Duodenal mucosa (tissue), 2 donors: ENCODE results near the gene FSHR.

ENCODE experiments used
- H3K27ac ChIP-seq: one replicate; pipeline ENCODE4 v1.7.0; 2013; ENCODE audit warnings: low read depth, low read length
- H3K27me3 ChIP-seq, 2 donors: one replicate each; pipeline ENCODE4 v1.7.0; 2013; ENCODE audit warnings: low read length in 2 of 2, control low read depth in 1 of 2; ENCODE audit not compliant: insufficient read depth in 2 of 2, control insufficient read depth in 1 of 2
- H3K36me3 ChIP-seq, 2 donors: one replicate each; pipeline ENCODE4 v1.7.0; 2013; ENCODE audit warnings: low read length in 2 of 2, control low read depth in 1 of 2; ENCODE audit not compliant: insufficient read depth in 2 of 2, control insufficient read depth in 1 of 2
- H3K4me1 ChIP-seq, 2 donors: one replicate each; pipeline ENCODE4 v1.7.0; 2013; ENCODE audit warnings: low read length in 2 of 2, control low read depth in 1 of 2; ENCODE audit not compliant: insufficient read depth in 2 of 2, control insufficient read depth in 1 of 2
- H3K4me3 ChIP-seq, 2 donors: one replicate each; pipeline ENCODE4 v1.7.0; 2013; ENCODE audit warnings: low read length in 2 of 2, low read depth in 1 of 2
- H3K9ac ChIP-seq, 2 donors: one replicate each; pipeline ENCODE4 v1.7.0; 2013; ENCODE audit warnings: low read length in 2 of 2, low read depth in 1 of 2
- H3K9me3 ChIP-seq, 2 donors: one replicate each; pipeline ENCODE4 v1.7.0; 2013; ENCODE audit warnings: low read length in 2 of 2, control low read depth in 1 of 2; ENCODE audit not compliant: control insufficient read depth in 1 of 2

FSHR gene

GRCh38 chr2:49042488-49042887 is 111.8 kb downstream of the FSHR start:
- no peak overlapping the region for H3K27ac ChIP-seq
- no peaks in the 10 kb centered on the region for H3K4me1 ChIP-seq
- no peak overlapping the region for H3K4me3 ChIP-seq
- H3K9ac ChIP-seq, result no peak overlapping the region
- H3K27me3 ChIP-seq, result no peaks in the 10 kb centered on the region
- no peaks in the 10 kb centered on the region for H3K9me3 ChIP-seq
- H3K36me3 ChIP-seq, result no peaks in the 10 kb centered on the region

- H3K4me1 ChIP-seq, result no peaks in the 10 kb centered on the region
- no peak overlapping the region for H3K4me3 ChIP-seq
- no peaks in the 10 kb centered on the region for H3K36me3 ChIP-seq
- H3K27ac ChIP-seq, result no peak overlapping the region
- H3K9ac ChIP-seq, result no peak overlapping the region
- H3K27me3 ChIP-seq, result no peaks in the 10 kb centered on the region
- H3K9me3 ChIP-seq, result no peaks in the 10 kb centered on the region
These were observed 113.3 kb downstream of the FSHR start for GRCh38 chr2:49041061-49041460.

DNA sequence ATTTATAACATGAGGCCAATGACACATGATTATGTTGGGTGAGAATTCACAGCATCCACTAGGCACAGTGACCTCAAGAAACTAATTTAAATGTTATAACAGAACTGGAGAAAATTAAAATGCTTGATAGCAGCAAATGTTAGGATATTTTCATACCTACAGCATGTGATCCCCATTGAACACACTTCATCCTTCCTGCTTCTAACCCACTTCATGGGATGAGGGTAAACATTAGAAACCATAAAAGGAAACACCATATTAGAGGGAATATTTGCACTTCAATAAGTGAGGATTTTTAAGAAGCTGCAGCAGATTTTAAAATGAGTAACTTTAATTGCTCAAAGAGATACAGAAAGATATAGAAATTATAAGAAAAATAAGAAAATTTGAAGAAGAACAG is 117.1 kb downstream of the FSHR start:
- H3K36me3 ChIP-seq, result no peaks in the 10 kb centered on the region
- H3K9ac ChIP-seq, result no peak overlapping the region
- H3K27me3 ChIP-seq, result no peaks in the 10 kb centered on the region
- H3K27ac ChIP-seq, result no peak overlapping the region
- H3K9me3 ChIP-seq, result no peaks in the 10 kb centered on the region
- H3K4me1 ChIP-seq, result no peaks in the 10 kb centered on the region
- H3K4me3 ChIP-seq, result no peak overlapping the region

- Histone ChIP-seq H3K27me3 (no peaks in the 10 kb centered on the region), H3K27ac (no peak overlapping the region), H3K9ac (no peak overlapping the region), H3K4me1 (no peaks in the 10 kb centered on the region), H3K36me3 (no peaks in the 10 kb centered on the region), H3K9me3 (no peaks in the 10 kb centered on the region), H3K4me3 (no peak overlapping the region)
These were observed 118.8 kb downstream of the FSHR start for GRCh38 chr2:49035481-49035880.

DNA sequence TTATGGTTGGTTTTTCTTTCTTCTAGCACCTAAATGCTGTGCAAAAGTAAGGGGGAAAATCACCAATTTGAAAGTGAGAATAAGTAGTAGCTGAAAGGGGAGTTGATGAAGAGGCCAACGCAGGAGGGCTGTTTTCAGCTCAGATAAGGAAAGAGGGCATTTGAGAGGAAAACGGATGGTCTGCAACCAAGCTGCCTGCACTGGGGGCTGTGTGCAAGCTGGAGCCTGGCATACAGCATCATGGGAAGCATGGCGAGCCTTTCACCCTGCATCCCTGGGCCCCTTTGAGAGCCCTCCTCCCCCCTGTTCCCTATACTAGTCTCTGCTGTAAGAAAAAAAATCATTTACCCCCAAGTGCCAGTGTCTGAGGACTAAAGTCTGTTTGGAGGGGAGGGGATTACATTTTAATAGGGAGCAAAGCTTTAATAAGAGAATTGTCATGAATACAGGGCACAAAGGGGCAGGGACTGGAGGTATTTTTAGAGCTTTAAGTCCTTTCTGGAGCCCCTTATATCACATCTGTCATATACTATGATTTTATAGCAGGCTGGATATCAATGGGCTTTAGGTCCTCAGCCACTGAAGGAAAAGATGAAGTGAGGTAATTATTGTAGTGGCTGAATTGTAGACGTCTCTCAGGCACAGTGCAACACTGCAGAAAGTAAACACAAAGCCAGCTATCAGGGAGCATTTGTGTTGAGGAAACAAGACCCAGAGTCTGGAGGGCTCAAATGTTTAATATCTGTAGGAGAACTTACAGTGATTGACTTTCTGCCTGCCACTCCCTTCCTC is 120.7 kb downstream of the FSHR start:
- no peak overlapping the region for H3K4me3 ChIP-seq
- H3K27ac ChIP-seq, result no peak overlapping the region
- H3K27me3 ChIP-seq, result no peaks in the 10 kb centered on the region
- H3K9me3 ChIP-seq, result no peaks in the 10 kb centered on the region
- no peak overlapping the region for H3K9ac ChIP-seq
- H3K4me1 ChIP-seq, result no peaks in the 10 kb centered on the region
- no peaks in the 10 kb centered on the region for H3K36me3 ChIP-seq

GRCh38 chr2:49032936-49033335 is 121.4 kb downstream of the FSHR start:
- H3K4me3 ChIP-seq, result no peak overlapping the region
- no peaks in the 10 kb centered on the region for H3K36me3 ChIP-seq
- H3K27ac ChIP-seq, result no peak overlapping the region
- H3K9me3 ChIP-seq, result no peaks in the 10 kb centered on the region
- H3K9ac ChIP-seq, result no peak overlapping the region
- H3K27me3 ChIP-seq, result no peaks in the 10 kb centered on the region
- no peaks in the 10 kb centered on the region for H3K4me1 ChIP-seq

DNA sequence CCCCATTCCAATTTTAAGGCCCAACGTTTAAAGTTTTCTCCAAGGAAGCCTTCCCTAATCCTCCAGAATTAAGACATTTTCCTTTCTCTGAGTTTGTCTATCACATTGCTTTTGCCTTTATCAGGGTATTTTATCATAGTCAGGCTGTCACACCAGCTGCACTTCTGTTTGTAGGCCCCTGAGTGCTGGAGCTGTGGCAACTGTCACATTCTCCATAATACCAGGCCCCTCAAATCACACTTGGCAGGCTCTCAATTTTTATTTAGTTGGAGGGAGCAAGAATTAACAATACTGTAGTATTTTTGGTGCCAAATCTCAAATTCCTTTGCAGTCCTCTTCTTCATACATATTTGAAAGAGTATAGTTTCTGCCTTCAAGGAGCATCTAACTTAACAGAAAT is 122.2 kb downstream of the FSHR start:
- no peak overlapping the region for H3K27ac ChIP-seq
- no peaks in the 10 kb centered on the region for H3K9me3 ChIP-seq
- no peak overlapping the region for H3K4me3 ChIP-seq
- H3K36me3 ChIP-seq, result no peaks in the 10 kb centered on the region
- H3K4me1 ChIP-seq, result no peaks in the 10 kb centered on the region
- no peak overlapping the region for H3K9ac ChIP-seq
- H3K27me3 ChIP-seq, result no peaks in the 10 kb centered on the region

DNA sequence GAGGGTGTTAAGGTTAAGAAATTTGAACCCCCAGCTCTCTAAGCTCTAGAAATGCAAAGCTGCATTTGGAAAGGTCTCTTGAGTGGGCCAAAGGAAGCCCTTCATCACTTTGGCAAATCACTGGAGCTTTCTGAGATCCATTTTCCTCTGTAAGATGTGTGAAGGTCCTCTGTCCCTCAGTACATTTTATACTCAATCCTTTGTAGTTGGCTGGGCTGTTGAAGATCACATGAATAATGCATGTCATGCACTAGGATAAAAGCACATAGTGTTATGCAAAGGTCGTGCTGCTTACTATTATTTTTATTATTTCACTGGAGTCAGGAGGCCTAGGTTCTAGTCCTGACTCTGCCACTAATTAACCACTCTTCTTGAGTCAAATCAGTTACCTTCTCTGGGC is 124.9 kb downstream of the FSHR start:
- Histone ChIP-seq H3K4me1 (no peaks in the 10 kb centered on the region), H3K4me3 (no peak overlapping the region), H3K9ac (no peak overlapping the region), H3K9me3 (no peaks in the 10 kb centered on the region), H3K36me3 (no peaks in the 10 kb centered on the region), H3K27me3 (no peaks in the 10 kb centered on the region), H3K27ac (no peak overlapping the region)

GRCh38 chr2:49028101-49028500 is 126.2 kb downstream of the FSHR start:
- Histone ChIP-seq H3K27ac (no peak overlapping the region), H3K9ac (no peak overlapping the region), H3K4me3 (no peak overlapping the region), H3K27me3 (no peaks in the 10 kb centered on the region), H3K9me3 (no peaks in the 10 kb centered on the region), H3K36me3 (no peaks in the 10 kb centered on the region), H3K4me1 (no peaks in the 10 kb centered on the region)

DNA sequence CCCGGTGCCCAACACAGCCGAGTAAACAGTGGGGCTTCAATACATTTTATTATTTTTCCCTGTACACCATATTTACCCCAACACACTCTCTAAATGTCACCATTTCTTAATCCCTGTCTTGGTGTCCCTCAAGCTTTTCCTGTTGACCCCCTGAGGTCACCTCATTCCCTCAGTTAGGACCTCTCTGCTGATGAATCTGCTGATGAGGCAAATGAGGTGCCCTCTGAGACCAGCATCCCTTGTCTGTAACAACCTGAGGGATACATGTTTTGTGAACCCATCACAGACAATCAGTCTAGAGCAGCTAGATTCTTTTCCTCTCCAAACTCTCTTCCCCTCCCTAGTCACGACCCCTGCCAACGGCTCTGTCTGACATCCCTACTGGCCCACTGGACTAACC is 127.6 kb downstream of the FSHR start:
- Histone ChIP-seq H3K36me3 (no peaks in the 10 kb centered on the region), H3K27ac (no peak overlapping the region), H3K9ac (no peak overlapping the region), H3K9me3 (no peaks in the 10 kb centered on the region), H3K4me1 (no peaks in the 10 kb centered on the region), H3K4me3 (no peak overlapping the region), H3K27me3 (no peaks in the 10 kb centered on the region)
